ENCODE measurements around the gene NLGN4X. TPM values are rescaled to one million over a fixed set of nuclear protein-coding genes. Genes with fewer than 3 reads are reported as not detected.

NLGN4X gene
- total RNA-seq, 2 donors from 2014 or later = 0.66 to 1.0 TPM

- TF ChIP-seq POLR2A (IDR thresholded peaks at IDR 0.05) (no peak), CTCF (IDR thresholded peaks at IDR 0.05) (peak; percentile 10 to 70 (median 49))
- Histone ChIP-seq H3K4me1 (no peaks in the 10 kb centered on the region), H3K9me3 (no peaks in the 10 kb centered on the region), H3K4me3 (no peak overlapping the region), H3K27me3 (no peaks in the 10 kb centered on the region), H3K27ac (no peak overlapping the region), H3K36me3 (replicated peaks in 1 of 2; ENCODE audit: insufficient read depth in 1 of 2, low read depth in 2 of 2) (no peaks in the 10 kb centered on the region)
- DNase-seq (peak; percentile 17 to 43 (median 20)), ATAC-seq (no peak)
- 11 to 15% methylated on average over 12 of the region's 12 CpGs for WGBS, 2 donors
- intact Hi-C loops (cut with DNase I) = no loop called here
Observed at GRCh38 chrX:5876984-5877596, 351.6 kb downstream of the NLGN4X start.

GRCh38 chrX:5870238-5870637 lies 358.4 kb downstream of the NLGN4X start:
- TF ChIP-seq POLR2A (IDR thresholded peaks at IDR 0.05) (no peak), CTCF (IDR thresholded peaks at IDR 0.05) (no peak)
- no peak overlapping the region for H3K4me3 ChIP-seq
- WGBS, 2 donors = 37 to 54% methylated on average over 3 of the region's 3 CpGs
- no peaks in the 10 kb centered on the region for H3K36me3 ChIP-seq (replicated peaks in 1 of 2; ENCODE audit: insufficient read depth in 1 of 2, low read depth in 2 of 2)
- DNase-seq (peak in 1 of 4 donors; percentile 1), ATAC-seq (no peak)
- H3K9me3 ChIP-seq = no peaks in the 10 kb centered on the region
- H3K27me3 ChIP-seq = no peaks in the 10 kb centered on the region
- H3K4me1 ChIP-seq = no peaks in the 10 kb centered on the region
- no peak overlapping the region for H3K27ac ChIP-seq
- intact Hi-C loops (cut with DNase I) = no loop called here

GRCh38 chrX:5869786-5870185 lies 358.9 kb downstream of the NLGN4X start:
- H3K4me1 ChIP-seq = no peaks in the 10 kb centered on the region
- intact Hi-C loops (cut with DNase I) = no loop called here
- H3K9me3 ChIP-seq = no peaks in the 10 kb centered on the region
- ATAC-seq (no peak), DNase-seq (no peak)
- H3K27ac ChIP-seq = no peak overlapping the region
- WGBS, 2 donors = 69 to 89% methylated on average over 4 to 7 of the region's 7 CpGs
- no peak overlapping the region for H3K4me3 ChIP-seq
- H3K36me3 ChIP-seq (replicated peaks in 1 of 2; ENCODE audit: insufficient read depth in 1 of 2, low read depth in 2 of 2) = no peaks in the 10 kb centered on the region
- no peaks in the 10 kb centered on the region for H3K27me3 ChIP-seq
- TF ChIP-seq CTCF (IDR thresholded peaks at IDR 0.05) (no peak), POLR2A (IDR thresholded peaks at IDR 0.05) (no peak)

- no peaks in the 10 kb centered on the region for H3K4me1 ChIP-seq
- no peak for TF ChIP-seq CTCF (IDR thresholded peaks at IDR 0.05)
- WGBS, 2 donors = 84 to 94% methylated on average over 2 of the region's 2 CpGs
- no peaks in the 10 kb centered on the region for H3K27me3 ChIP-seq
- no peak overlapping the region for H3K4me3 ChIP-seq
- no peaks in the 10 kb centered on the region for H3K36me3 ChIP-seq (replicated peaks in 1 of 2; ENCODE audit: insufficient read depth in 1 of 2, low read depth in 2 of 2)
- no peak for DNase-seq
- intact Hi-C loops (cut with DNase I) = no loop called here
- no peaks in the 10 kb centered on the region for H3K9me3 ChIP-seq
- H3K27ac ChIP-seq = no peak overlapping the region
- ATAC-seq = no peak
Observed at GRCh38 chrX:5867778-5868177, 360.9 kb downstream of the NLGN4X start.

- H3K27ac ChIP-seq = no peak overlapping the region
Observed at GRCh38 chrX:5857232-5857631, 371.4 kb downstream of the NLGN4X start.

More at GRCh38 chrX:5857232-5857631, 371.4 kb downstream of the NLGN4X start:
- intact Hi-C loops (cut with DNase I) = no loop called here
- Histone ChIP-seq H3K27me3 (no peaks in the 10 kb centered on the region), H3K4me1 (no peaks in the 10 kb centered on the region), H3K36me3 (replicated peaks in 1 of 2; ENCODE audit: insufficient read depth in 1 of 2, low read depth in 2 of 2) (no peaks in the 10 kb centered on the region), H3K4me3 (no peak overlapping the region), H3K9me3 (no peaks in the 10 kb centered on the region)
- DNase-seq (no peak), ATAC-seq (no peak)
- WGBS, 2 donors = 49 to 65% methylated on average over 5 to 6 of the region's 6 CpGs
- TF ChIP-seq CTCF (IDR thresholded peaks at IDR 0.05) (no peak), POLR2A (IDR thresholded peaks at IDR 0.05) (no peak)

Measured in body of pancreas (tissue), 4 donors.